Neural cell (in vitro differentiated cells): ENCODE results near the gene TSKU. TPM values are rescaled to one million over a fixed set of nuclear protein-coding genes. Genes with fewer than 3 reads are reported as not detected.

Source experiments
- H2AFZ ChIP-seq: fragments of 200-600, 300-800 bp; sonication (generic), shearing (Covaris generic); 2 replicates; pipeline ENCODE4 v1.6.0; 2014; ENCODE audit warnings: low read depth, mild to moderate bottlenecking, antibody characterized with exemption, low read length, moderate library complexity
- H3F3A ChIP-seq: fragments of 200-600 bp; shearing (Covaris generic); 2 replicates; pipeline ENCODE4 v1.6.1; 2016; ENCODE audit warnings: mild to moderate bottlenecking, moderate library complexity, mixed read lengths, antibody characterized with exemption, low read length; ENCODE audit not compliant: insufficient read depth, poor library complexity, severe bottlenecking
- H3K27ac ChIP-seq: fragments of 200-600, 300-800 bp; sonication (generic), shearing (Covaris generic); 2 replicates; pipeline ENCODE4 v1.5.1; 2014; ENCODE audit warnings: mild to moderate bottlenecking, low read length, moderate library complexity
- H3K27me3 ChIP-seq: fragments of 300-800, 200-600 bp; sonication (generic), shearing (Covaris generic); 2 replicates; pipeline ENCODE4 v1.6.0; 2014; ENCODE audit warnings: mild to moderate bottlenecking, low read depth, low read length, moderate library complexity; ENCODE audit not compliant: insufficient read depth
- H3K36me3 ChIP-seq: fragments of 300-800, 200-600 bp; sonication (generic), shearing (Covaris generic); 2 replicates; pipeline ENCODE4 v1.5.1; 2014; ENCODE audit warnings: mild to moderate bottlenecking, antibody characterized with exemption, low read length, moderate library complexity; ENCODE audit not compliant: insufficient read depth
- H3K4me2 ChIP-seq: fragments of 300-800, 200-600 bp; sonication (generic), shearing (Covaris generic); 2 replicates; pipeline ENCODE4 v1.6.0; 2014; ENCODE audit warnings: mild to moderate bottlenecking, low read length
- H3K4me3 ChIP-seq: fragments of 300-800, 200-600 bp; sonication (generic), shearing (Covaris generic); 2 replicates; pipeline ENCODE4 v1.5.1; 2014; ENCODE audit warnings: mild to moderate bottlenecking, low read length, moderate library complexity
- H3K79me2 ChIP-seq: fragments of 200-600 bp; shearing (Covaris generic); replicated peaks from 2 replicates; pipeline ENCODE4 v1.6.0; 2014; ENCODE audit warnings: mild to moderate bottlenecking, low read length, moderate library complexity; ENCODE audit not compliant: insufficient read depth
- H3K9ac ChIP-seq: fragments of 300-800, 200-600 bp; sonication (generic), shearing (Covaris generic); 2 replicates; pipeline ENCODE4 v1.6.1; 2016; ENCODE audit warnings: mild to moderate bottlenecking, low read length, mixed read lengths
- H3K9me2 ChIP-seq: fragments of 200-600 bp; shearing (Covaris generic); 2 replicates; pipeline ENCODE4 v1.6.1; 2016; ENCODE audit warnings: mild to moderate bottlenecking, low read length, mixed read lengths; ENCODE audit not compliant: insufficient read depth
- H3K9me3 ChIP-seq: fragments of 200-600, 300-800 bp; sonication (generic), shearing (Covaris generic); 2 replicates; pipeline ENCODE4 v1.6.1; 2016; ENCODE audit warnings: mild to moderate bottlenecking, mixed run types, low read length, moderate library complexity, mixed read lengths
- H4K20me1 ChIP-seq: fragments of 200-600 bp; shearing (Covaris generic); 2 replicates; pipeline ENCODE4 v1.6.1; 2016; ENCODE audit warnings: mild to moderate bottlenecking, mixed run types; ENCODE audit not compliant: insufficient read depth
- EP300 ChIP-seq: fragments of 450-650 bp; conservative IDR thresholded peaks from 2 replicates; pipeline ENCODE4 v1.6.1; 2014; ENCODE audit warnings: antibody characterized with exemption, mild to moderate bottlenecking, moderate library complexity; ENCODE audit not compliant: poor library complexity, severe bottlenecking
- EZH2 ChIP-seq: fragments of 200-600, 300-800 bp; shearing (Covaris generic), sonication (generic); IDR thresholded peaks from 2 replicates; pipeline ENCODE4 v1.6.1; 2014; ENCODE audit warnings: antibody characterized with exemption, low read length, borderline replicate concordance, mild to moderate bottlenecking; ENCODE audit not compliant: insufficient read depth, poor library complexity, severe bottlenecking
- MXI1 ChIP-seq: fragments of 450-650 bp; conservative IDR thresholded peaks from 2 replicates; pipeline ENCODE4 v1.6.1; 2014; ENCODE audit warnings: antibody characterized with exemption, mild to moderate bottlenecking; ENCODE audit not compliant: poor library complexity, severe bottlenecking
- POLR2AphosphoS5 ChIP-seq: IDR thresholded peaks from 2 replicates; pipeline ENCODE4 v1.6.1; 2012
- RAD21 ChIP-seq: fragments of 450-650 bp; conservative IDR thresholded peaks from 2 replicates; pipeline ENCODE4 v1.6.1; 2014; ENCODE audit warnings: antibody characterized with exemption, mild to moderate bottlenecking, moderate library complexity
- SMC3 ChIP-seq: fragments of 450-650 bp; conservative IDR thresholded peaks from 2 replicates; pipeline ENCODE4 v1.6.1; 2014; ENCODE audit warnings: antibody characterized with exemption, mild to moderate bottlenecking, moderate library complexity; ENCODE audit not compliant: poor library complexity
- TAF1 ChIP-seq: IDR thresholded peaks from 2 replicates; pipeline ENCODE4 v1.6.1; 2012; ENCODE audit warnings: low read depth
- polyA plus RNA-seq: library from polyadenylated mRNA; depleted of rRNA; stranded (reverse); fragments of >200 nt; gene quantifications from 2 replicates; pipeline ENCODE4 v1.2.3, GENCODE V29; 2014
- TF ChIP-seq, protein P1 (sequence below): IDR thresholded peaks from 2 replicates; pipeline ENCODE4 v1.6.1; 2012; ENCODE audit warnings: borderline replicate concordance
- TF ChIP-seq, protein P2 (sequence below): fragments of 450-650 bp; IDR thresholded peaks from 2 replicates; pipeline ENCODE4 v1.5.1; 2014; ENCODE audit warnings: antibody characterized with exemption, mild to moderate bottlenecking, moderate library complexity; ENCODE audit not compliant: poor library complexity, severe bottlenecking

The TSKU gene
- polyA plus RNA-seq, 1 donor from 2014 or later = 3.5 TPM

DNA sequence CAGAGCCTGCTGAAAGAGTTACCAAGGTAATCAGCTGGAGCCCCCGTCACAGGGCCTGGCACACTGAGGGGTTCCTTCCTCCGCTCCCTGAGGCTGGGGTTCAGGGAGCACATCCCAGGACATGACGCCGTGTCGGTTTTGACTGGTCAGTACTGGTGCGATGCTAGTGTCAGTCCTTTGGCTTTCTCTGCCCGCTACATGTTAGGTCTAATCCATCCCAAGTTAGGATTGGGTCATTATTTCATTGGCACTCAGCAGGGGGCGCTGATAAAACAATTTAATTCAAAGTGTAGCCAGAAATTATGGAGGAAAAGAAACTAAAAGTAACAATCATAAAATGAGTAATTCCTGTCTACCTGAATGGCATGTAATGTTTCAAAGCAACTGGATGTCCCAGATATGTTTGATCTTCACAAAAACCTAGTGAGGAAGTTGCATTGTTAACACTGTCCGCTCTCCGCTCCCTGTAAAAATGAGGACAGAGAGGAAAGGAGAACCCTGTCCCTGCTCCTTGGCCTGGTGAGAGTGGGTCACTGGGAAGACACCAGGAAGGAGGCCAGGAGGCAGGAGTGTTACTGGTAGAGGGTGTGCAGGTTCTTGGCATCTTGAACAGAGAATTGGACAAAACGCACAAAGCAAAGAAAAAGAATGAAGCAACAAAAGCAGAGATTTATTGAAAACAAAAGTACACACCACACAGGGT, 27.1 kb downstream of the TSKU start:
- no peak for TF ChIP-seq EZH2
- TF ChIP-seq RAD21 = no peak
- no peak for TF ChIP-seq TAF1
- TF ChIP-seq SMC3 = no peak
- TF ChIP-seq EP300 = no peak
- TF ChIP-seq, protein P1, sequence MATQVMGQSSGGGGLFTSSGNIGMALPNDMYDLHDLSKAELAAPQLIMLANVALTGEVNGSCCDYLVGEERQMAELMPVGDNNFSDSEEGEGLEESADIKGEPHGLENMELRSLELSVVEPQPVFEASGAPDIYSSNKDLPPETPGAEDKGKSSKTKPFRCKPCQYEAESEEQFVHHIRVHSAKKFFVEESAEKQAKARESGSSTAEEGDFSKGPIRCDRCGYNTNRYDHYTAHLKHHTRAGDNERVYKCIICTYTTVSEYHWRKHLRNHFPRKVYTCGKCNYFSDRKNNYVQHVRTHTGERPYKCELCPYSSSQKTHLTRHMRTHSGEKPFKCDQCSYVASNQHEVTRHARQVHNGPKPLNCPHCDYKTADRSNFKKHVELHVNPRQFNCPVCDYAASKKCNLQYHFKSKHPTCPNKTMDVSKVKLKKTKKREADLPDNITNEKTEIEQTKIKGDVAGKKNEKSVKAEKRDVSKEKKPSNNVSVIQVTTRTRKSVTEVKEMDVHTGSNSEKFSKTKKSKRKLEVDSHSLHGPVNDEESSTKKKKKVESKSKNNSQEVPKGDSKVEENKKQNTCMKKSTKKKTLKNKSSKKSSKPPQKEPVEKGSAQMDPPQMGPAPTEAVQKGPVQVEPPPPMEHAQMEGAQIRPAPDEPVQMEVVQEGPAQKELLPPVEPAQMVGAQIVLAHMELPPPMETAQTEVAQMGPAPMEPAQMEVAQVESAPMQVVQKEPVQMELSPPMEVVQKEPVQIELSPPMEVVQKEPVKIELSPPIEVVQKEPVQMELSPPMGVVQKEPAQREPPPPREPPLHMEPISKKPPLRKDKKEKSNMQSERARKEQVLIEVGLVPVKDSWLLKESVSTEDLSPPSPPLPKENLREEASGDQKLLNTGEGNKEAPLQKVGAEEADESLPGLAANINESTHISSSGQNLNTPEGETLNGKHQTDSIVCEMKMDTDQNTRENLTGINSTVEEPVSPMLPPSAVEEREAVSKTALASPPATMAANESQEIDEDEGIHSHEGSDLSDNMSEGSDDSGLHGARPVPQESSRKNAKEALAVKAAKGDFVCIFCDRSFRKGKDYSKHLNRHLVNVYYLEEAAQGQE = no peak
- TF ChIP-seq, protein P2, sequence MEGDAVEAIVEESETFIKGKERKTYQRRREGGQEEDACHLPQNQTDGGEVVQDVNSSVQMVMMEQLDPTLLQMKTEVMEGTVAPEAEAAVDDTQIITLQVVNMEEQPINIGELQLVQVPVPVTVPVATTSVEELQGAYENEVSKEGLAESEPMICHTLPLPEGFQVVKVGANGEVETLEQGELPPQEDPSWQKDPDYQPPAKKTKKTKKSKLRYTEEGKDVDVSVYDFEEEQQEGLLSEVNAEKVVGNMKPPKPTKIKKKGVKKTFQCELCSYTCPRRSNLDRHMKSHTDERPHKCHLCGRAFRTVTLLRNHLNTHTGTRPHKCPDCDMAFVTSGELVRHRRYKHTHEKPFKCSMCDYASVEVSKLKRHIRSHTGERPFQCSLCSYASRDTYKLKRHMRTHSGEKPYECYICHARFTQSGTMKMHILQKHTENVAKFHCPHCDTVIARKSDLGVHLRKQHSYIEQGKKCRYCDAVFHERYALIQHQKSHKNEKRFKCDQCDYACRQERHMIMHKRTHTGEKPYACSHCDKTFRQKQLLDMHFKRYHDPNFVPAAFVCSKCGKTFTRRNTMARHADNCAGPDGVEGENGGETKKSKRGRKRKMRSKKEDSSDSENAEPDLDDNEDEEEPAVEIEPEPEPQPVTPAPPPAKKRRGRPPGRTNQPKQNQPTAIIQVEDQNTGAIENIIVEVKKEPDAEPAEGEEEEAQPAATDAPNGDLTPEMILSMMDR = no peak
- no peak for TF ChIP-seq MXI1
- no peak for TF ChIP-seq POLR2AphosphoS5
- H3K27me3 ChIP-seq = no peaks in the 10 kb centered on the region
- H3K4me2 ChIP-seq = no peak overlapping the region
- H3F3A ChIP-seq = no peaks in the 10 kb centered on the region
- no peak overlapping the region for H2AFZ ChIP-seq
- H3K27ac ChIP-seq = no peak overlapping the region
- H4K20me1 ChIP-seq = no peaks in the 10 kb centered on the region
- H3K36me3 ChIP-seq = no peaks in the 10 kb centered on the region
- no peaks in the 10 kb centered on the region for H3K9me3 ChIP-seq
- H3K9ac ChIP-seq = no peak overlapping the region
- no peaks in the 10 kb centered on the region for H3K9me2 ChIP-seq
- H3K79me2 ChIP-seq = no peaks in the 10 kb centered on the region
- no peak overlapping the region for H3K4me3 ChIP-seq

DNA sequence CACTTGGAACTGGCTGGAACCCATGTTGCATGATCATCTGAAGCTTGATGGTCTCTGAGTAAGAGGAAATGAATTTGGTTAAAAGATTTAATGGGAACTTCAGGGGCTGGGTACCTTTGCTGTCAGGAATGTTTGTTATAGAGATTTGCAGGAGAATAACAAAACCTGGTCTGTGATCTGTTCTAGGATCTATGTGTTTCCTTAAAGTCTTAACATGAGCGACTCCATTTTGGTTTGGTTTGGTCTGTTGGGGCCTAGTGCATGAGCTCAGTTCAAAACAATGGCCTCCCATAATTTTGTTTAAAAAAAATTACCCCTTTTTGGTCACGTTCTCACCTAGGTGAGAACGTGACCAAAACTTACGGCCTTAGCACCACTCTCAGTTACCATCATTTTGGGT, 28.1 kb downstream of the TSKU start:
- no peak overlapping the region for H3K4me2 ChIP-seq
- H3K4me3 ChIP-seq = no peak overlapping the region
- H3K9me3 ChIP-seq = no peaks in the 10 kb centered on the region
- no peaks in the 10 kb centered on the region for H3K36me3 ChIP-seq
- H3K79me2 ChIP-seq = no peaks in the 10 kb centered on the region
- H2AFZ ChIP-seq = no peak overlapping the region
- H3F3A ChIP-seq = no peaks in the 10 kb centered on the region
- H3K9me2 ChIP-seq = no peaks in the 10 kb centered on the region
- no peak overlapping the region for H3K9ac ChIP-seq
- no peak overlapping the region for H3K27ac ChIP-seq
- no peaks in the 10 kb centered on the region for H3K27me3 ChIP-seq
- no peaks in the 10 kb centered on the region for H4K20me1 ChIP-seq
- TF ChIP-seq, protein P2 = no peak
- no peak for TF ChIP-seq SMC3
- TF ChIP-seq EP300 = no peak
- no peak for TF ChIP-seq MXI1
- TF ChIP-seq, protein P1 = no peak
- TF ChIP-seq TAF1 = no peak
